ENCODE measurements around the gene ZNF512B. TPM values are rescaled to one million over a fixed set of nuclear protein-coding genes. Genes with fewer than 3 reads are reported as not detected.

Gene ZNF512B
- total and polyA plus RNA-seq, 2 donors (not counting 3 experiments of a cell fraction or from before 2014, with no cell fraction given) = 8.7 to 30.0 TPM

DNA sequence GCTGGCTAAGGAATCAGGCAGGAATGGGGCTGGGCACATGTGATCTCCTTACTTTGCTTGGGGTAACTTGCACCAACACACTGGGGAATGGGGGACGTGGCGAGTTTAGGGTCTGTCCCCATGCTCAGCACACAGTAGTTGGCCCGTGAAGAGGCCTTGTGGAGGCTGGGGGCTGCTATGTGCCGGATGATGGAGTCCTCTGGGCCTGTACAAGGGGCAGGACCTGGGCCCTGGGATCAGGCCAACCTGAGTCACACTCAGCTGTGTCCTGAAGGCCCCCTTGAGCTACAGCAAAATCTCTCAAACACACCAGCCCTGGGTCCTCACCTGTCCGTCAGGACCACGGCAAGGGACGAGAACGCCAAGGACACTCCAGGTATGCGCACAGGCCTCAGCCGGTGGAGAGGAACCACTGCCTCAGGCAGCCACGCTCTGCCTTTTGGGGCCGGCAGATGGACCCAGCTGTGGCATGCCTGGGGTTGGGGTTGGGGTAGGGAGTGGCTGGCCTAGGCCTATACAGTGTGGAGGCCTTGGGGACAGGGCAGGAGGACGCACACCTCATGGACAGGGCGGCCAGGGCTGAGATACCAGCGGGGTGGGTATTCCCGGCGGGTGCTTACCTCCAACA, 24.6 kb downstream of the ZNF512B start:
- POLR2A ChIA-PET = no interaction called here
- no peaks in the 10 kb centered on the region for H3K27me3 ChIP-seq (ENCODE audit: control insufficient read depth in 2 of 2, insufficient read depth in 2 of 2, low read length in 2 of 2)
- H3K4me2 ChIP-seq (ENCODE audit: insufficient read depth, low read length) = no peak overlapping the region
- H3K27ac ChIP-seq (ENCODE audit: insufficient read depth, low read depth, low read length) = no peak overlapping the region
- CTCF ChIA-PET = no interaction called here
- H2AFZ ChIP-seq (ENCODE audit: low read depth, low read length) = no peak overlapping the region
- H3K36me3 ChIP-seq (ENCODE audit: control insufficient read depth in 2 of 2, extremely low read depth in 1 of 2, insufficient read depth in 2 of 2, low read length in 2 of 2) = peaks cover 8 to 41% of the 10 kb centered on the region in 2 experiments
- dilution Hi-C loops (cut with MboI; ENCODE audit: extremely low pct_ligation_motif_present, low sequenced_read_pairs) (no loop called here), intact Hi-C loops (cut with micrococcal nuclease) (no loop called here)
- no peak for DNase-seq (ENCODE audit: low read depth, low spot score)
- H3K9me1 ChIP-seq (replicated peaks; ENCODE audit: control insufficient read depth, extremely low read depth, insufficient read depth, low read length) = no peaks in the 10 kb centered on the region
- H3K9me3 ChIP-seq (replicated peaks; ENCODE audit: control insufficient read depth, insufficient read depth, low read length) = no peaks in the 10 kb centered on the region
- no peak for FAIRE-seq
- peaks cover 27% of the 10 kb centered on the region for H3K4me1 ChIP-seq (ENCODE audit: control insufficient read depth, extremely low read depth, insufficient read depth, low read length)
- no peak for TF ChIP-seq EZH2 (IDR thresholded peaks at IDR 0.05; ENCODE audit: borderline replicate concordance, low read depth, low read length, severe bottlenecking)
- TF ChIP-seq FOS (IDR thresholded peaks at IDR 0.05; ENCODE audit: borderline replicate concordance, insufficient read depth, low read length) = no peak
- TF ChIP-seq MYC (IDR thresholded peaks at IDR 0.05; ENCODE audit: low read depth, low read length) = no peak
- TF ChIP-seq POLR2AphosphoS5 (IDR thresholded peaks at IDR 0.05; ENCODE audit: insufficient read depth, low read depth, low read length) = no peak
- TF ChIP-seq GATA2 (IDR thresholded peaks at IDR 0.05; ENCODE audit: insufficient read depth, insufficient read length, low read depth, low read length) = no peak
- no peak for TF ChIP-seq JUN (IDR thresholded peaks at IDR 0.05; ENCODE audit: borderline replicate concordance, insufficient read depth, insufficient read length, low read depth)
- no peak for TF ChIP-seq POLR2A (IDR thresholded peaks at IDR 0.05; ENCODE audit: low read depth, low read length)
- TF ChIP-seq MAX (IDR thresholded peaks at IDR 0.05; ENCODE audit: insufficient read depth, insufficient read length) = no peak
- TF ChIP-seq CTCF (IDR thresholded peaks at IDR 0.05; ENCODE audit: extremely low read depth in 1 of 2, insufficient read depth in 1 of 2, low read depth in 1 of 2, low read length in 2 of 2) = no peak
- BruUV-seq (replicated peaks) = no TSS peak
- no peak overlapping the region for H3K9ac ChIP-seq (replicated peaks; ENCODE audit: extremely low read depth, insufficient read depth, low read length)
- no peaks in the 10 kb centered on the region for H4K20me1 ChIP-seq (replicated peaks; ENCODE audit: control insufficient read depth, extremely low read depth, insufficient read depth, low read length)
- peaks cover 23% of the 10 kb centered on the region for H3K79me2 ChIP-seq (ENCODE audit: control insufficient read depth, insufficient read depth, low read length)
- no peak overlapping the region for H3K4me3 ChIP-seq (replicated peaks in 1 of 3; ENCODE audit: insufficient read depth in 1 of 3, low read depth in 1 of 3, low read length in 3 of 3)

All from endothelial cell of umbilical vein (primary cell).